WERI-Rb-1 (cell line): ENCODE data around the gene GRK3.

ENCODE experiments used
- DNase-seq: peaks from one replicate; pipeline ENCODE4 v3.0.0-alpha.2; 2020
- H3K27ac ChIP-seq: fragments of 250-450 bp; sonication (Bioruptor Pico); 2 replicates; pipeline ENCODE4 v1.5.1; 2020; ENCODE audit warnings: mild to moderate bottlenecking, moderate library complexity
- H3K27me3 ChIP-seq: fragments of 250-450 bp; sonication (Bioruptor Pico); 2 replicates; pipeline ENCODE4 v1.5.1; 2021; ENCODE audit warnings: mild to moderate bottlenecking, low read depth, moderate library complexity; ENCODE audit not compliant: insufficient read depth, severe bottlenecking
- H3K36me3 ChIP-seq: fragments of 250-450 bp; sonication (Bioruptor Pico); 2 replicates; pipeline ENCODE4 v1.5.1; 2020; ENCODE audit warnings: mild to moderate bottlenecking, moderate library complexity
- H3K4me3 ChIP-seq: 2 replicates; pipeline ENCODE4 v1.5.1; 2011; ENCODE audit warnings: low read depth, mild to moderate bottlenecking, control low read depth, low read length
- H3K9me3 ChIP-seq: fragments of 250-450 bp; sonication (Bioruptor Pico); 2 replicates; pipeline ENCODE4 v1.5.1; 2021; ENCODE audit warnings: mild to moderate bottlenecking, moderate library complexity; ENCODE audit not compliant: severe bottlenecking
- TF ChIP-seq, protein P1 (sequence below): IDR thresholded peaks from 2 replicates; pipeline ENCODE4 v1.5.1; 2011; ENCODE audit warnings: low read depth, mild to moderate bottlenecking, control low read depth, inconsistent platforms, low read length

GRK3 gene

DNA sequence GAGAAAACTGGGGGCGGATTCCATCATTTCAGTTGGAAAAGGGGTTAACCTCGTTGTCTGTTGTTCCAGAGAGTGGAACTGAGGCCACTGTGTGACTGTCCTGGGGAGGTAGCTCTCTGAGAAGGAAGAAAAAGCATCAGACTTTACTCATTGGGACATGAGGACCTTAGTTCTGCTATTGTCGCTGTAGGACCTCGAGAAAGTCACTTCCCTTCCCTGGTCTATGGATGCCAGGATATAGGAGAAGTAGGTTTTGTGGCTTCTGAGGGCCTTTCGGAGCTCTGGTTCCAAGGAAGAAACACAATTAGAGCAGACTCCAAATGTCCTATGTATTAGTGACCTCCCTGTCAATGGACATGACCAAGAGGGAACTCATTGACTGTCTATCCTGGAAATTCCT lies 183.7 kb downstream of the GRK3 start:
- DNase-seq, result no peak
- Histone ChIP-seq H3K4me3 (no peak overlapping the region), H3K36me3 (no peaks in the 10 kb centered on the region), H3K9me3 (no peaks in the 10 kb centered on the region), H3K27ac (no peak overlapping the region), H3K27me3 (no peaks in the 10 kb centered on the region)
- TF ChIP-seq, protein P1, sequence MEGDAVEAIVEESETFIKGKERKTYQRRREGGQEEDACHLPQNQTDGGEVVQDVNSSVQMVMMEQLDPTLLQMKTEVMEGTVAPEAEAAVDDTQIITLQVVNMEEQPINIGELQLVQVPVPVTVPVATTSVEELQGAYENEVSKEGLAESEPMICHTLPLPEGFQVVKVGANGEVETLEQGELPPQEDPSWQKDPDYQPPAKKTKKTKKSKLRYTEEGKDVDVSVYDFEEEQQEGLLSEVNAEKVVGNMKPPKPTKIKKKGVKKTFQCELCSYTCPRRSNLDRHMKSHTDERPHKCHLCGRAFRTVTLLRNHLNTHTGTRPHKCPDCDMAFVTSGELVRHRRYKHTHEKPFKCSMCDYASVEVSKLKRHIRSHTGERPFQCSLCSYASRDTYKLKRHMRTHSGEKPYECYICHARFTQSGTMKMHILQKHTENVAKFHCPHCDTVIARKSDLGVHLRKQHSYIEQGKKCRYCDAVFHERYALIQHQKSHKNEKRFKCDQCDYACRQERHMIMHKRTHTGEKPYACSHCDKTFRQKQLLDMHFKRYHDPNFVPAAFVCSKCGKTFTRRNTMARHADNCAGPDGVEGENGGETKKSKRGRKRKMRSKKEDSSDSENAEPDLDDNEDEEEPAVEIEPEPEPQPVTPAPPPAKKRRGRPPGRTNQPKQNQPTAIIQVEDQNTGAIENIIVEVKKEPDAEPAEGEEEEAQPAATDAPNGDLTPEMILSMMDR, result no peak

DNA sequence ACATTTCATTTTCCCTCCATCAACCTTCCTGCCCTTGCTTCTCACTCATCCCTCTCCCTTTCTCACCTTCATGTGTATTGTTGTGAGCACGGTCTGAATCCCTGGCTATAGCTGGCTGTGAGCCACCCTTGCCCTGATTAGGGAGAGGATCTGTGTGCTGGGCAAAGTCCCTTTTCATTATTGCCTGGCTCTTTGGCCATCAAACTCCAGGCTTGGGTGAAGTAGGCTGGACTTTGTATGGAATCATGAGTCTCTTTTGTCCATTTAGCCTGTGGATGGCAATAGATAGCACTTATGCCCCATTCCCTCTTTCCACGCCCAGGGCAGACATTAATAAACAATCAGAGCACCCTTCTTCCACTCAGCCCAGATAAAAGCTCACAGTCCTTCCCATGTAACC lies 184.2 kb downstream of the GRK3 start:
- Histone ChIP-seq H3K27ac (no peak overlapping the region), H3K36me3 (no peaks in the 10 kb centered on the region), H3K27me3 (no peaks in the 10 kb centered on the region), H3K9me3 (no peaks in the 10 kb centered on the region), H3K4me3 (no peak overlapping the region)
- TF ChIP-seq, protein P1, result no peak
- no peak for DNase-seq

DNA sequence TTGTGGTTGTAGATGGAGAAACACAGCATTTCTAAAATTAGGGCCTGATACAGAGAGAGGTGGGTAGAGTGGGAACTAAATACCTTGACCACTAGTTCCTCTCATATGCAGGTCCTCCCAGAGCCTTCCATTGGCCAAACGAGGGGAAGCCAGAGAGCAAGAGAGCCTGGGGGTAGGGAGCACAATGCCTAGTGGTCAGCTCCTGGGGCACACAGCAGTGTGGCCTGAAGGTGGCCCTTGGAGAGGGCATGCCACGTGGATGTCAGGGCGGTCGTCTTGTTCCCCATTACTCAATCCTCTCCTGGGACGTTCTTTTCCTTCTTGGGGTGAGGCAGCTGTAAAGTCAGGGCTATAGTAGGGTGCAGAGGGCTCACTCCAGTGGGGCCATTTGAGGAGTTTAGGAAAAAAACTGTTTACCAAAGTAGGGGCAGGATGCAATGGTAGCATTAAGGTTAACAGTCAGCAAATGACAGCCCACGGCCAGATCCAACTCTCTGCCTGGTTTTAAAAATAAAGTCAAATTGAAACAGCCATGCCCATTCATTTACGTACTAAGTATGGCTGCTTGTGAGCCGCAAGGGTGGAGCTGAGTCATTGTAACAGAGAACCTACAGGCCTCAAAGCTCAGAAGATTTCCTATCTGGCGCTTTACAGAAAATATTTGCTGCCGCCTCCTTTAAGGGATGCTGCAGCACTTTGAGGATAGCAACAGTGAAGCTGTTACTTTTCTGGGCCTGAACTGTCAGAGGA lies 185.1 kb downstream of the GRK3 start:
- no peaks in the 10 kb centered on the region for H3K9me3 ChIP-seq
- H3K27me3 ChIP-seq, result no peaks in the 10 kb centered on the region
- H3K36me3 ChIP-seq, result no peaks in the 10 kb centered on the region
- TF ChIP-seq, protein P1, result no peak
- no peak overlapping the region for H3K27ac ChIP-seq
- H3K4me3 ChIP-seq, result no peak overlapping the region
- no peak for DNase-seq

DNA sequence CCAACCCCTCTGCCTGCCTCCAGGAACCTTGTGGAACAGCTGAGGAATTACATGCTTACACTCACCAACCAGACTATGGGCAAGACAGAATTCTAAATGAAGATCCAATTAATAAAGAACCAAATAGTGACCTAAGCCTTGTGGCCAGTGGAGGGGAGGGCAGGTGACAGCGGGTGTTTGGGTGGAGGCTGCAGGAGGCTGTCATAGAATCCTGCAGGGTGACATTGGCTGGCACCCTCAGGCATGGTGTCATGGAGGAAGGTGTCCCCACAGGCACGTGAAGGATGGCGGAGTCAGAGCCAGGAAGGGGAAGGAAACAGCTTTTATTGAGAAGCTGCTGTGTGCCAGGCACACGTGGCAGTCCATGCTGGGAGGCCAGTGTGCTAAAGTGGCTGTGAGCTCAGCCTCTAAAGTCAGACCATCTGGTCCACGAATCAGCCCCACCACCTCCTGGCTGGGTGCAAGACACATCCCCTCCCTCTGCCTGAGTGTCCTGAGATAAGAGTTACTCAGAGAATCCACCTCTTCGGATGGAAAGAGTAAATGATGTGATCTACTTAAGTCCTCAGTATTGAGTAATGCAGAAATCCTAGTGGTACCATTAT lies 186.2 kb downstream of the GRK3 start:
- no peaks in the 10 kb centered on the region for H3K27me3 ChIP-seq
- H3K36me3 ChIP-seq, result no peaks in the 10 kb centered on the region
- DNase-seq, result peak; percentile 51
- no peak overlapping the region for H3K4me3 ChIP-seq
- H3K9me3 ChIP-seq, result no peaks in the 10 kb centered on the region
- TF ChIP-seq, protein P1, result no peak
- H3K27ac ChIP-seq, result no peak overlapping the region

DNA sequence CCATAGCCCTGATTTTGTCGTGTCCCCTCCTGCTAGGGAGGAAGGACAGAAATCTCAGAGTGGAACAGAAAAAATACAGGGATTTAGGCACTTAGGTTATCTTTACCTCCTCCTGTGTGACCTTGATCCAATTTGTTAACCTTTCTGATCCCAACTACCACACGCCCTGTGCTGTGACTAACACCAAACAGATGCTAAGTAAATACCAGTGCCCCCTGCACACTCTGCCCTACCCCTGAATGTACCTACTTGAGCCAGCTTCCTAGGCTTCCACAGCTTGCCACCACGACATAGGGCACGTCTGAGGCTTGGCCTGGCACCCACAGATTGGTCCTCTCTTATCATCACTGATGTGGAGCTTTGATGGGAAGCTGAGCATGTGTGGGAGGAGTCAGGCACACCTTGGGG lies 186.7 kb downstream of the GRK3 start:
- H3K9me3 ChIP-seq, result no peaks in the 10 kb centered on the region
- TF ChIP-seq, protein P1, result no peak
- H3K36me3 ChIP-seq, result no peaks in the 10 kb centered on the region
- no peak for DNase-seq
- no peak overlapping the region for H3K27ac ChIP-seq
- no peak overlapping the region for H3K4me3 ChIP-seq
- H3K27me3 ChIP-seq, result no peaks in the 10 kb centered on the region
